Skeletal muscle tissue (tissue), 4 donors: Measurements from ENCODE around the gene COL9A3. TPM values are rescaled to one million over a fixed set of nuclear protein-coding genes. Genes with fewer than 3 reads are reported as not detected.

Experiments
- H3K27ac ChIP-seq: one replicate; pipeline ENCODE4 v1.7.0; 2013; ENCODE audit warnings: mild to moderate bottlenecking, low read depth, low read length, inconsistent platforms
- H3K27me3 ChIP-seq, 3 donors: one replicate each; pipeline ENCODE4 v1.7.0; 2013; ENCODE audit warnings: low read length in 3 of 3; ENCODE audit not compliant: control insufficient read depth in 3 of 3, insufficient read depth in 3 of 3
- H3K36me3 ChIP-seq, 3 donors: one replicate each; pipeline ENCODE4 v1.7.0; 2013; ENCODE audit warnings: low read length in 3 of 3; ENCODE audit not compliant: control insufficient read depth in 3 of 3, insufficient read depth in 3 of 3
- H3K4me1 ChIP-seq, 3 donors: one replicate each; pipeline ENCODE4 v1.7.0; 2013; ENCODE audit warnings: low read length in 3 of 3, mild to moderate bottlenecking in 3 of 3; ENCODE audit not compliant: control insufficient read depth in 3 of 3, insufficient read depth in 3 of 3
- H3K4me3 ChIP-seq, 3 donors: one replicate each; pipeline ENCODE4 v1.7.0; 2013; ENCODE audit warnings: low read length in 3 of 3
- H3K9ac ChIP-seq, 3 donors: one replicate each; pipeline ENCODE4 v1.7.0; 2013; ENCODE audit warnings: low read length in 3 of 3, mild to moderate bottlenecking in 3 of 3, moderate library complexity in 2 of 3, low read depth in 1 of 3
- H3K9me3 ChIP-seq, 3 donors: one replicate each; pipeline ENCODE4 v1.7.0; 2013; ENCODE audit warnings: low read length in 3 of 3; ENCODE audit not compliant: control insufficient read depth in 3 of 3
- total RNA-seq: library from RNA; depleted of rRNA; stranded (reverse); fragments of >200 nt; gene quantifications from one replicate; pipeline ENCODE4 v1.2.3, GENCODE V29; 2014
- donor health status: Osteomylitis.

The COL9A3 gene
- total RNA-seq, 1 donor from 2014 or later: 8.9 TPM

DNA sequence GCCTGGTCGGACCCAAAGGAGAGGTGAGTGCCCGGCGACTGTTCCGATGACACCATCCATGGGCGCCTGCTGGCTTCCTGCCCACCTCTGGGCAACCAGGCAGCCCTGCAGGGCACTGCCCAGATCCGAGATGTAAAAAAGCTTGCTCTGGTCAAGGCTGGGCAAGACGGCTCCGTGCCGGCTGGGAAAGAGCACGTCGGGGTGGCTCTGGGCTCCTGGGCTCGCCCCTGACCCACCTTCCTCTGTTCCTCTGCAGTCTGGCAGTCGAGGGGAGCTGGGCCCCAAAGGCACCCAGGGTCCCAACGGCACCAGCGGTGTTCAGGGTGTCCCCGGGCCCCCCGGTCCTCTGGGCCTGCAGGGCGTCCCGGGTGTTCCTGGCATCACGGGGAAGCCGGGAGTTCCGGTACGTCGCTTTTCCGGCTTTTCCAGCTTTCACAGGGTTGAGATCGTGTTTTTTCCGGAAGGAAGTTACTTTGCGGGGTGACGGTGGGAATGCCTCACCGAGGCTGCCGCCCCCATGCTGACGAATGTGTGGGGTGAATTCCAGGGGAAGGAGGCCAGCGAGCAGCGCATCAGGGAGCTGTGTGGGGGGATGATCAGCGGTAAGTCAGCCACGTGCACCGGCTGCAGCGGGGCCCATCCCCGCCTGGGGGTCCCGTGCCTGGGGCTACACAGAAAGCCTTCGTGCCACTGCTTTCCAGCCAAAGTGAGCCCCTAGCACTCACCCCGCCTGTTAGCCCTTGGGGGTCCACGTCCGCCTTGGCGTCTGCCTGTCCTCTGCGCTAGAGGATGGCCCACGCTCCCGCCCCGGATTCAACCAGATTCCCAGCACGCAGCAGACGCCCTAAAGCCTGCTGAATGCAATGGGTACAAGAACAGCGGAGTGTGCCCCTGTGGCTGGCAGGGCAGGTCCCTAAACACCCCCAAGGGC, 19.3 kb downstream of the COL9A3 start:
- Histone ChIP-seq H3K9ac (no peak overlapping the region), H3K27me3 (peaks cover 33 to 67% (median 52%) of the 10 kb centered on the region in 3 donors), H3K9me3 (no peaks in the 10 kb centered on the region), H3K27ac (no peak overlapping the region), H3K36me3 (no peaks in the 10 kb centered on the region), H3K4me1 (peaks cover 0 to 10% (median 10%) of the 10 kb centered on the region in 3 donors), H3K4me3 (no peak overlapping the region)

DNA sequence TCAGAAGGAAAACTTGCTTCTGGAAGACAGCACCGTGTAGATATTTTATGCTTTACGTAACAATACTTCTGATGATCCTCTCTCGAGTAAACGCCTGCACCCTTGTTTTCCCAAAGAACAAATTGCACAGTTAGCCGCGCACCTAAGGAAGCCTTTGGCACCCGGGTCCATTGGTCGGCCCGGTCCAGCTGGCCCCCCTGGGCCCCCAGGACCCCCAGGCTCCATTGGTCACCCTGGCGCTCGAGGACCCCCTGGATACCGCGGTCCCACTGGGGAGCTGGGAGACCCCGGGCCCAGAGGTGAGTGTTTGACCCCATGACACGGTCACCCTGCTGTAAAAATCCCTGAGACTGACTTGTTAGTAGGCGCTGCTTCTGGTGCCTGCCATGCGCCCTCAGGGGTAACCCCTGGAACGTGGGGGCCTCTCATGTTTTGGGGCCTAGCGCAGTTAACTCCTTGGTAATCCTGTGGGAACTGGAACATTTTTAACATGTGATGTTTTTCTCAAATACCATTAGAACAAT, 20.2 kb downstream of the COL9A3 start:
- Histone ChIP-seq H3K9me3 (no peaks in the 10 kb centered on the region), H3K27me3 (peaks cover 32 to 60% (median 47%) of the 10 kb centered on the region in 3 donors), H3K27ac (no peak overlapping the region), H3K36me3 (no peaks in the 10 kb centered on the region), H3K4me3 (no peak overlapping the region), H3K9ac (no peak overlapping the region), H3K4me1 (peaks cover 0 to 10% (median 8%) of the 10 kb centered on the region in 3 donors)

DNA sequence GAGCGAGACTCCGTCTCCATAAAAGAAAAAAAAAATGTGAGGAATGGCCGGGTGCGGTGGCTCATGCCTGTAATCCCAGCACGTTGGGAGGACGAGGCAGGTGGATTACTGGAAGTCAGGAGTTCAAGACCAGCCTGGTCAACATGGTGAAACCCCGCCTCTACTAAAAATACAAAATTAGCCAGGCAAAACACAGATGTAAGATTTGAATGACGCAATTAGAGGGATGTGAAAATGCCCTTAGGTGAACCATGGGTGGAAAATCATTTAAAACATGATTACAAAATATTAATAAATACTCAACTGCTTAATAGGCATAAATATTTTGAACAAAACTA, 20.9 kb downstream of the COL9A3 start:
- Histone ChIP-seq H3K36me3 (no peaks in the 10 kb centered on the region), H3K4me1 (peaks cover 0 to 3% (median under 1%) of the 10 kb centered on the region in 3 donors), H3K27me3 (peaks cover 31 to 53% (median 39%) of the 10 kb centered on the region in 3 donors), H3K9me3 (no peaks in the 10 kb centered on the region), H3K9ac (no peak overlapping the region), H3K4me3 (no peak overlapping the region), H3K27ac (no peak overlapping the region)

GRCh38 chr20:62838128-62838891, 21.5 kb downstream of the COL9A3 start:
- Histone ChIP-seq H3K27me3 (peaks cover 28 to 49% (median 35%) of the 10 kb centered on the region in 3 donors), H3K4me3 (no peak overlapping the region), H3K9ac (no peak overlapping the region), H3K9me3 (no peaks in the 10 kb centered on the region), H3K4me1 (peaks cover 0 to 3% (median 0%) of the 10 kb centered on the region in 3 donors), H3K27ac (no peak overlapping the region), H3K36me3 (no peaks in the 10 kb centered on the region)

GRCh38 chr20:62839261-62839660, 22.4 kb downstream of the COL9A3 start:
- Histone ChIP-seq H3K9ac (no peak overlapping the region), H3K9me3 (no peaks in the 10 kb centered on the region), H3K4me1 (peaks cover 0 to 3% (median 0%) of the 10 kb centered on the region in 3 donors), H3K27ac (no peak overlapping the region), H3K27me3 (peaks cover 28 to 49% (median 35%) of the 10 kb centered on the region in 3 donors), H3K4me3 (no peak overlapping the region), H3K36me3 (no peaks in the 10 kb centered on the region)

DNA sequence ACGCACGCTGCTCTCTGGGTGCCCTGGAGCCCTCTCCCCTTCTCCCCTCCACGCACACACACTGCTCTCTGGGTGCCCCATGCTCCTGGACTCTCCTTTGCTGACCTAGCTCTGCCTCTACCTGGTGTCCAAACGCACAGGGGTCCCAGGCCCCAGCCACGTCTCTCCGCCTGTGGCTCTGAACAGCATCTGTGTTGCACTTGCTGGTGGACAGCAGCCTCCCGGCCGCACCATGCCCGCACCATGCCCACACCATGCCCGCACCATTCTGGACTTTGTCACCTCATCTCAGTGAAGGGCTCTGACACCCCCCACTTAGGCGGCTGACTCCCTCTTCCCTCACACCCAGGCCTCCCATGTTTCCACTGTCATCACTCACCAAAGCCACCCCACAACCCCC, 23.0 kb downstream of the COL9A3 start:
- Histone ChIP-seq H3K27me3 (peaks cover 28 to 49% (median 35%) of the 10 kb centered on the region in 3 donors), H3K9me3 (no peaks in the 10 kb centered on the region), H3K36me3 (no peaks in the 10 kb centered on the region), H3K4me3 (no peak overlapping the region), H3K27ac (no peak overlapping the region), H3K9ac (no peak overlapping the region), H3K4me1 (peaks cover 0 to 3% (median 0%) of the 10 kb centered on the region in 3 donors)

- Histone ChIP-seq H3K9me3 (no peaks in the 10 kb centered on the region), H3K27ac (no peak overlapping the region), H3K4me1 (peaks cover 0 to 3% (median 0%) of the 10 kb centered on the region in 3 donors), H3K27me3 (peaks cover 23 to 42% (median 29%) of the 10 kb centered on the region in 3 donors), H3K36me3 (no peaks in the 10 kb centered on the region), H3K4me3 (no peak overlapping the region), H3K9ac (no peak overlapping the region)
Measured at GRCh38 chr20:62840244-62841197, 23.7 kb downstream of the COL9A3 start.

DNA sequence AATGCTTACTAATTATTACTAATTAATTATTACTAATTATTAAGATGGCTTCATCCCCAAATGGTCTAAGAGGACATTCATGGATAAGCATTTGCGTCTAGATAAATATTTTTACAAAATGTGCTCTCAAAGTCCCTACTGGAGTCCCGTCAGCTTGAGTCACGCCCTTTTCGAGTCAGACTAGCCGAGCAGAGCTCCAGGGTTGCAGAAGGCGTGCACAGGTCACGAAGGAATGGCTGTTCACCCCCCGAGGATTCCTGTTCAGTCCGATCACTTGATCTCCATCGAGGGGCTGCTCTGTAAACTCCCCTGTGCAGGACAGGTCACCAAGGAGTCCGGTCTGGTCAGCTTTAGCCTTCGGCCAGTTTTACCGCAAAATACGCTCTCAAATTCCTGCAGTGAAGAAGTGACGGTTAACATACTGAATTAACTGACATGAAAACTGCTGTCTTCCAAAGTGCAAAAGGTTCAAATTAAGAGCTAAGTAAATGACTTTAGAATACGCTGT, 24.9 kb downstream of the COL9A3 start:
- H3K9me3 ChIP-seq: no peaks in the 10 kb centered on the region
- H3K36me3 ChIP-seq: peaks cover 0 to 4% (median 0%) of the 10 kb centered on the region in 3 donors
- no peak overlapping the region for H3K9ac ChIP-seq
- H3K27me3 ChIP-seq: peaks cover 15 to 30% (median 18%) of the 10 kb centered on the region in 3 donors
- H3K4me3 ChIP-seq: no peak overlapping the region
- peaks cover 0 to 2% (median 0%) of the 10 kb centered on the region in 3 donors for H3K4me1 ChIP-seq
- H3K27ac ChIP-seq: no peak overlapping the region

- H3K9ac ChIP-seq: no peak overlapping the region
- peaks cover 6 to 14% (median 8%) of the 10 kb centered on the region in 3 donors for H3K27me3 ChIP-seq
- H3K4me3 ChIP-seq: no peak overlapping the region
- H3K36me3 ChIP-seq: peaks cover 0 to 4% (median 0%) of the 10 kb centered on the region in 3 donors
- H3K9me3 ChIP-seq: no peaks in the 10 kb centered on the region
- H3K4me1 ChIP-seq: no peaks in the 10 kb centered on the region
- H3K27ac ChIP-seq: no peak overlapping the region
Measured at GRCh38 chr20:62843656-62844055, 26.8 kb downstream of the COL9A3 start.
